Measurements from ENCODE around the gene DIDO1.
"Not testable (repeated sequence)": the region's sequence is repeated elsewhere in the genome, so short reads cannot be mapped to it uniquely, and the experiment has no call there.

The DIDO1 gene

GRCh38 chr20:62925076-62925419 is 1.3 kb downstream of the DIDO1 start:
- ChIA-PET CTCF (interaction anchor here (0.7 to 7.1 kb wide), 6 partner anchors 10 to 102 kb away, joined by 3 to 30 read pairs (median 12); partner anchors contain the start of gene GID8), POLR2A (no interaction called here)
- DNase-seq (ENCODE audit: extremely low spot score): no peak
- no peak for TF ChIP-seq CTCF (IDR thresholded peaks at IDR 0.05; ENCODE audit: control extremely low read depth, extremely low read depth, low read depth, missing control alignments)

GRCh38 chr20:62924442-62925075 is 1.7 kb downstream of the DIDO1 start:
- ChIA-PET CTCF (interaction anchor here (0.7 to 7.1 kb wide), 7 partner anchors 11 to 102 kb away, joined by 3 to 30 read pairs (median 5); partner anchors contain the start of gene GID8), POLR2A (no interaction called here)
- DNase-seq (ENCODE audit: extremely low spot score): no peak
- no peak for TF ChIP-seq CTCF (IDR thresholded peaks at IDR 0.05; ENCODE audit: control extremely low read depth, extremely low read depth, low read depth, missing control alignments)

- DNase-seq (ENCODE audit: extremely low spot score): no peak
- ChIA-PET POLR2A (no interaction called here), CTCF (interaction anchor here (1.2 to 7.1 kb wide), 5 partner anchors 11 to 85 kb away, joined by 3 to 30 read pairs (median 19); no protein-coding TSS in a partner anchor)
- no peak for TF ChIP-seq CTCF (IDR thresholded peaks at IDR 0.05; ENCODE audit: control extremely low read depth, extremely low read depth, low read depth, missing control alignments)
Observed at GRCh38 chr20:62923669-62924441, 2.5 kb downstream of the DIDO1 start.

- CTCF ChIA-PET: interaction anchor here (1.3 to 7.1 kb wide), 3 partner anchors 11 to 19 kb away, joined by 3 to 30 read pairs (median 19); no protein-coding TSS in a partner anchor
- DNase-seq (ENCODE audit: extremely low spot score); POLR2A ChIA-PET: not testable (repeated sequence)
Observed at GRCh38 chr20:62923059-62923668, 3.1 kb downstream of the DIDO1 start.

- CTCF ChIA-PET: interaction anchor here (7.1 to 12.6 kb wide), 2 partner anchors 10 to 21 kb away, joined by 30 to 153 read pairs; no protein-coding TSS in a partner anchor
- DNase-seq (ENCODE audit: extremely low spot score): no peak
- TF ChIP-seq CTCF (IDR thresholded peaks at IDR 0.05; ENCODE audit: control extremely low read depth, extremely low read depth, low read depth, missing control alignments): no peak
- POLR2A ChIA-PET: no interaction called here
Observed at GRCh38 chr20:62922451-62922921, 3.8 kb downstream of the DIDO1 start.

- ChIA-PET POLR2A (interaction anchor here (1.9 kb wide), 1 partner anchor 33 kb away, joined by 6 read pairs; no protein-coding TSS in a partner anchor), CTCF (interaction anchor here (1.5 to 12.6 kb wide), 8 partner anchors 9 to 94 kb away, joined by 4 to 153 read pairs (median 14); no protein-coding TSS in a partner anchor)
- peak; percentile 47 for DNase-seq (ENCODE audit: extremely low spot score)
- peak; percentile 15 for TF ChIP-seq CTCF (IDR thresholded peaks at IDR 0.05; ENCODE audit: control extremely low read depth, extremely low read depth, low read depth, missing control alignments)
Observed at GRCh38 chr20:62921119-62921687, 5.1 kb downstream of the DIDO1 start.
